Measurements from ENCODE around the gene AZGP1.

GRCh38 chr7:100021297-100021696, 45.5 kb upstream of the AZGP1 start:
- TF ChIP-seq SUZ12 (IDR thresholded peaks at IDR 0.05; ENCODE audit: extremely low read depth, insufficient read depth, insufficient read length) (no peak), ZNF274 (IDR thresholded peaks at IDR 0.05; ENCODE audit: low read depth, low read length) (no peak), YY1 (IDR thresholded peaks at IDR 0.05; ENCODE audit: insufficient read depth, insufficient read length) (no peak)
